IMR-90 (cell line): ENCODE measurements around the gene CIITA. TPM values are rescaled to one million over a fixed set of nuclear protein-coding genes. Genes with fewer than 3 reads are reported as not detected.

Experiments
- ATAC-seq: fragments of 200-7000 bp; cut with Tn5 transposase; 2 replicates; pipeline ENCODE4 v1.9.1; 2020; ENCODE audit warnings: low read depth, mild to moderate bottlenecking, moderate library complexity
- BruUV-seq: library from RNA; stranded (reverse); fragments of 400-500 nt; replicated peaks from 2 replicates; lab custom pipeline; 2021; lab: Mats Ljungman, UMichigan
- CTCF ChIA-PET: fragments of 300-600 bp; formaldehyde crosslinking; extraction: SDS; loops from one replicate; lab custom pipeline; 2021; ENCODE audit warnings: antibody characterized with exemption; lab: Yijun Ruan, JAX
- POLR2A ChIA-PET: fragments of 300-600 bp; sonication (Branson Sonifier 250); formaldehyde crosslinking; loops from one replicate; lab custom pipeline; 2022; ENCODE audit warnings: antibody characterized with exemption; ENCODE audit not compliant: unreplicated experiment; lab: Charles Lee
- DNase-seq: peaks from one replicate; pipeline ENCODE4 v3.0.0; 2013
- H2AFZ ChIP-seq: replicated peaks from 2 replicates; pipeline ENCODE3; 2013; ENCODE audit warnings: low read length, mild to moderate bottlenecking; ENCODE audit not compliant: poor library complexity
- H2AK5ac ChIP-seq: 2 replicates; pipeline ENCODE4 v1.6.1; 2013; ENCODE audit warnings: low read depth, low read length, inconsistent platforms
- H2AK9ac ChIP-seq: replicated peaks from 2 replicates; pipeline ENCODE3; 2013; ENCODE audit warnings: mild to moderate bottlenecking, low read depth, low read length, moderate library complexity; ENCODE audit not compliant: poor library complexity
- H2BK120ac ChIP-seq: 2 replicates; pipeline ENCODE4 v1.6.1; 2013; ENCODE audit warnings: low read depth, low read length, inconsistent platforms
- H2BK15ac ChIP-seq: 3 replicates; pipeline ENCODE4 v1.6.1; 2013; ENCODE audit warnings: low read depth, low read length, inconsistent platforms
- H2BK20ac ChIP-seq: 2 replicates; pipeline ENCODE4 v1.6.1; 2013; ENCODE audit warnings: low read depth, mild to moderate bottlenecking, inconsistent platforms, low read length, moderate library complexity
- H2BK5ac ChIP-seq: 2 replicates; pipeline ENCODE4 v1.6.1; 2013; ENCODE audit warnings: mild to moderate bottlenecking, low read depth, low read length, inconsistent platforms; ENCODE audit not compliant: poor library complexity, severe bottlenecking
- H3K14ac ChIP-seq: replicated peaks from 2 replicates; pipeline ENCODE4 v1.6.1; 2013; ENCODE audit warnings: low read depth, low read length, inconsistent platforms
- H3K18ac ChIP-seq: 2 replicates; pipeline ENCODE4 v1.6.1; 2013; ENCODE audit warnings: low read depth, low read length, control low read depth
- H3K23ac ChIP-seq: 2 replicates; pipeline ENCODE4 v1.6.1; 2013; ENCODE audit warnings: low read depth, low read length, inconsistent platforms
- H3K27ac ChIP-seq: 2 replicates; pipeline ENCODE4 v1.5.1; 2013; ENCODE audit warnings: mild to moderate bottlenecking, control low read depth, low read length; ENCODE audit not compliant: insufficient read depth
- H3K27me3 ChIP-seq: 2 replicates; pipeline ENCODE4 v1.6.1; 2013; ENCODE audit warnings: low read length; ENCODE audit not compliant: control insufficient read depth, insufficient read depth
- H3K36me3 ChIP-seq: 2 replicates; pipeline ENCODE4 v1.6.1; 2013; ENCODE audit warnings: low read length, mixed read lengths; ENCODE audit not compliant: control insufficient read depth, insufficient read depth
- H3K4ac ChIP-seq: 2 replicates; pipeline ENCODE4 v1.6.1; 2013; ENCODE audit warnings: low read depth, low read length, inconsistent platforms
- H3K4me1 ChIP-seq: 2 replicates; pipeline ENCODE4 v1.6.1; 2013; ENCODE audit warnings: low read length, mixed read lengths; ENCODE audit not compliant: control insufficient read depth, insufficient read depth
- H3K4me2 ChIP-seq: 2 replicates; pipeline ENCODE4 v1.6.1; 2013; ENCODE audit warnings: low read depth, mild to moderate bottlenecking, control low read depth, low read length, moderate library complexity
- H3K4me3 ChIP-seq: 2 replicates; pipeline ENCODE4 v1.5.1; 2013; ENCODE audit warnings: low read depth, mild to moderate bottlenecking, control low read depth, low read length, moderate library complexity; ENCODE audit not compliant: insufficient read depth
- H3K56ac ChIP-seq: 2 replicates; pipeline ENCODE4 v1.6.1; 2013; ENCODE audit warnings: low read length, inconsistent platforms; ENCODE audit not compliant: insufficient read depth; ENCODE audit errors: extremely low read depth
- H3K79me1 ChIP-seq, 2 experiments: 2 replicates each; pipeline ENCODE4 v1.6.1; 2013; ENCODE audit warnings: low read length in 2 of 2, inconsistent platforms in 1 of 2, low read depth in 1 of 2
- H3K9ac ChIP-seq: 2 replicates; pipeline ENCODE4 v1.6.1; 2013; ENCODE audit warnings: low read depth, low read length, control low read depth
- H3K9me1 ChIP-seq: 2 replicates; pipeline ENCODE4 v1.6.1; 2013; ENCODE audit warnings: low read length, inconsistent platforms; ENCODE audit not compliant: insufficient read depth
- H3K9me3 ChIP-seq: 2 replicates; pipeline ENCODE4 v1.6.1; 2013; ENCODE audit warnings: low read length; ENCODE audit not compliant: control insufficient read depth, insufficient read depth
- H4K20me1 ChIP-seq: 2 replicates; pipeline ENCODE4 v1.6.1; 2013; ENCODE audit warnings: low read length, inconsistent platforms; ENCODE audit not compliant: insufficient read depth
- H4K5ac ChIP-seq: 2 replicates; pipeline ENCODE4 v1.6.1; 2013; ENCODE audit warnings: mild to moderate bottlenecking, low read depth, low read length, control low read depth
- H4K8ac ChIP-seq, 2 experiments: 2 replicates each; pipeline ENCODE4 v1.6.1; 2013; ENCODE audit warnings: low read depth in 2 of 2, low read length in 2 of 2, control low read depth in 1 of 2, inconsistent platforms in 1 of 2
- H4K91ac ChIP-seq: 2 replicates; pipeline ENCODE4 v1.6.1; 2013; ENCODE audit warnings: low read depth, low read length, inconsistent platforms; ENCODE audit not compliant: insufficient read depth
- CTCF ChIP-seq: conservative IDR thresholded peaks from 2 replicates; pipeline ENCODE4 v1.5.1; 2012; ENCODE audit warnings: mild to moderate bottlenecking, low read depth, low read length, improper control_type of control experiment
- FOS ChIP-seq: fragments of 150-350 bp; IDR thresholded peaks from 2 replicates; pipeline ENCODE4 v1.6.1; 2016; ENCODE audit warnings: low read depth, low read length
- USF2 ChIP-seq: fragments of 150-350 bp; IDR thresholded peaks from 2 replicates; pipeline ENCODE4 v1.6.1; 2017; ENCODE audit warnings: mild to moderate bottlenecking, antibody characterized with exemption, low read length, low read depth
- WGBS, 2 experiments: methylation state at CpG; one replicate each; pipeline versions ENCODE4 v1.1.5 to v1.1.7; 2013; ENCODE audit warnings: missing lambda C conversion rate in 2 of 2; ENCODE audit not compliant: insufficient read length in 1 of 2; ENCODE audit errors: extremely low coverage in 2 of 2; 5-methylcytosine and 5-hydroxymethylcytosine counted together
- dilution Hi-C: fragments of 300-500 bp; cut with HindIII; formaldehyde crosslinking; loops from one replicate; pipeline ENCODE4 v1.14.3; 2018; ENCODE audit warnings: low sequenced_read_pairs; ENCODE audit not compliant: unreplicated experiment
- in situ Hi-C: fragments of 300-500 bp; cut with MboI; formaldehyde crosslinking; loops from 3 replicates; pipeline ENCODE4 v1.14.3; 2019; ENCODE audit warnings: low sequenced_read_pairs, inconsistent platforms, mixed read lengths
- intact Hi-C: fragments of 100-400 bp; cut with micrococcal nuclease; formaldehyde crosslinking; loops from 2 replicates; pipeline ENCODE4 v1.10.0; 2022
- polyA plus RNA-seq, 3 experiments: library from polyadenylated mRNA; depleted of rRNA; stranded (reverse); fragments of >200 nt; gene quantifications; 2 replicates each; pipeline ENCODE4 v1.2.3, GENCODE V29; 2012; ENCODE audit warnings: low replicate concordance in 1 of 3
- total RNA-seq: library from RNA; depleted of rRNA; stranded (reverse); fragments of >200 nt; gene quantifications from 2 replicates; pipeline ENCODE4 v1.2.3, GENCODE V29; 2012

The CIITA gene
- total and polyA plus RNA-seq, 2 of the 4 experiments (the other 2 are of a cell fraction) = 0.10 TPM; not detected in 1

- dilution Hi-C loops = no loop called here
- in situ Hi-C loops = no loop called here
- H3K4me2 ChIP-seq = no peak overlapping the region
- no peak overlapping the region for H4K8ac ChIP-seq
- no peak overlapping the region for H3K27ac ChIP-seq
- intact Hi-C loops = no loop called here
- no peaks in the 10 kb centered on the region for H3K9me1 ChIP-seq
- DNase-seq = no peak
- TF ChIP-seq CTCF (no peak), USF2 (no peak), FOS (no peak)
- POLR2A ChIA-PET = no interaction called here
- H2BK5ac ChIP-seq = no peak overlapping the region
- H4K5ac ChIP-seq = no peak overlapping the region
- no peak overlapping the region for H2AK5ac ChIP-seq
- H3K18ac ChIP-seq = no peak overlapping the region
- H3K4me1 ChIP-seq = no peaks in the 10 kb centered on the region
- H2BK20ac ChIP-seq = no peak overlapping the region
- CTCF ChIA-PET = no interaction called here
- H2BK120ac ChIP-seq = no peak overlapping the region
- H3K27me3 ChIP-seq = peaks cover 3% of the 10 kb centered on the region; the same call in 1 of the 2 replicates
- 80% methylated on average over 1 of the region's 5 CpGs; no CpG with 5 or more reads in 1 of the 2 experiments for WGBS, 2 experiments
- no peak overlapping the region for H3K4me3 ChIP-seq
- BruUV-seq = no TSS peak
- H3K9ac ChIP-seq = no peak overlapping the region
- no peaks in the 10 kb centered on the region for H3K9me3 ChIP-seq
- H2AK9ac ChIP-seq = no peak overlapping the region
- H3K36me3 ChIP-seq = no peaks in the 10 kb centered on the region
- H3K4ac ChIP-seq = no peak overlapping the region
- no peak overlapping the region for H3K23ac ChIP-seq
- no peaks in the 10 kb centered on the region for H3K79me1 ChIP-seq
- H2AFZ ChIP-seq = no peak overlapping the region
- no peak overlapping the region for H2BK15ac ChIP-seq
- no peak overlapping the region for H3K56ac ChIP-seq
- no peaks in the 10 kb centered on the region for H4K20me1 ChIP-seq
- ATAC-seq = no peak
- no peak overlapping the region for H4K91ac ChIP-seq
- no peak overlapping the region for H3K14ac ChIP-seq
These were observed 24.1 kb upstream of the CIITA start for GRCh38 chr16:10852948-10853347.
